Naive thymus-derived CD4-positive, alpha-beta T cell (primary cell): ENCODE data around the gene VWF. TPM values are rescaled to one million over a fixed set of nuclear protein-coding genes. Genes with fewer than 3 reads are reported as not detected.

Source experiments
- ATAC-seq: fragments of 150-1000 bp; cut with Tn5 transposase; 2 replicates; pipeline ENCODE4 v1.10.0; 2021; ENCODE audit warnings: mild to moderate bottlenecking, moderate library complexity
- CTCF ChIA-PET: fragments of 350-600 bp; sonication (Branson Sonifier 250); formaldehyde crosslinking; loops from one replicate; lab custom pipeline; 2021; ENCODE audit warnings: antibody characterized with exemption; lab: Charles Lee
- POLR2A ChIA-PET: fragments of 350-600 bp; sonication (Branson Sonifier 250); formaldehyde crosslinking; loops from one replicate; lab custom pipeline; 2021; ENCODE audit warnings: antibody characterized with exemption, inconsistent platforms; lab: Charles Lee
- DNase-seq, 9 donors: peaks; one replicate each; pipeline versions ENCODE4 v3.0.0 to v3.0.0-alpha.2; 2020 to 2022; ENCODE audit warnings: mixed read lengths in 1 of 9
- H3K27ac ChIP-seq: one replicate; pipeline ENCODE4 v1.7.0; 2013; ENCODE audit warnings: mild to moderate bottlenecking, low read depth, low read length, moderate library complexity
- H3K27me3 ChIP-seq, 2 donors: one replicate each; pipeline ENCODE4 v1.7.0; 2013; ENCODE audit warnings: low read length in 2 of 2, mild to moderate bottlenecking in 2 of 2, moderate library complexity in 2 of 2; ENCODE audit not compliant: control insufficient read depth in 2 of 2, insufficient read depth in 2 of 2
- H3K36me3 ChIP-seq, 3 experiments: 1 replicate in 2 of 3; 2 replicates in 1 of 3; pipeline ENCODE4 v1.7.0; 2013; ENCODE audit warnings: low read length in 3 of 3, mild to moderate bottlenecking in 3 of 3, moderate library complexity in 1 of 3; ENCODE audit not compliant: insufficient read depth in 3 of 3, control insufficient read depth in 2 of 3
- H3K4me1 ChIP-seq, 2 donors: one replicate each; pipeline ENCODE4 v1.7.0; 2013; ENCODE audit warnings: low read length in 2 of 2, mild to moderate bottlenecking in 2 of 2, moderate library complexity in 1 of 2; ENCODE audit not compliant: control insufficient read depth in 2 of 2, insufficient read depth in 2 of 2
- H3K4me3 ChIP-seq: 2 replicates; pipeline ENCODE4 v1.7.0; 2013; ENCODE audit warnings: mild to moderate bottlenecking, low read length
- H3K9me3 ChIP-seq, 3 experiments: 1 replicate in 2 of 3; 2 replicates in 1 of 3; pipeline ENCODE4 v1.7.0; 2013; ENCODE audit warnings: low read length in 3 of 3; ENCODE audit not compliant: control insufficient read depth in 2 of 3
- H3K27ac Mint-ChIP-seq, 9 donors: one replicate each; pipeline ENCODE4 v1.8.0; 2020 to 2022; ENCODE audit warnings: mixed read lengths in 9 of 9, mild to moderate bottlenecking in 8 of 9, moderate library complexity in 5 of 9, inconsistent platforms in 2 of 9
- H3K27me3 Mint-ChIP-seq, 5 donors: one replicate each; pipeline ENCODE4 v1.8.0; 2021 to 2022; ENCODE audit warnings: mixed read lengths in 5 of 5, mild to moderate bottlenecking in 1 of 5
- H3K36me3 Mint-ChIP-seq, 5 donors: one replicate each; pipeline ENCODE4 v1.8.0; 2020 to 2022; ENCODE audit warnings: mixed read lengths in 5 of 5, mild to moderate bottlenecking in 3 of 5, inconsistent platforms in 1 of 5
- H3K4me1 Mint-ChIP-seq, 7 donors: one replicate each; pipeline ENCODE4 v1.8.0; 2020 to 2022; ENCODE audit warnings: mixed read lengths in 7 of 7, mild to moderate bottlenecking in 3 of 7, inconsistent platforms in 1 of 7
- H3K4me3 Mint-ChIP-seq, 10 donors: one replicate each; pipeline ENCODE4 v1.8.0; 2020 to 2022; ENCODE audit warnings: mild to moderate bottlenecking in 10 of 10, mixed read lengths in 10 of 10, moderate library complexity in 6 of 10, inconsistent platforms in 2 of 10
- H3K9me3 Mint-ChIP-seq, 11 donors: one replicate each; pipeline ENCODE4 v1.8.0; 2020 to 2022; ENCODE audit warnings: mixed read lengths in 11 of 11, mild to moderate bottlenecking in 4 of 11, inconsistent platforms in 1 of 11, moderate library complexity in 1 of 11
- intact Hi-C, 2 donors: fragments of 100-400 bp; cut with micrococcal nuclease; formaldehyde crosslinking; loops; one replicate each; pipeline ENCODE4 v1.15.1; 2023
- polyA plus RNA-seq, 2 donors: library from polyadenylated mRNA; unstranded; fragments of 300-500 nt; fragmentation: Illumina TruSeq; gene quantifications; one replicate each; pipeline ENCODE4 v1.2.3, GENCODE V29; 2021
- total RNA-seq, 6 experiments: library from RNA in 5 of 6; stranded (reverse) in 5 of 6; gene quantifications; 1 replicate in 5 of 6; 2 replicates in 1 of 6; pipeline ENCODE4 v1.2.3 and lab custom pipeline; 2021 to 2026

Gene VWF
- total and polyA plus RNA-seq, 7 experiments from 2014 or later, result 0.21 to 0.34 (median 0.32) TPM; not detected in 4

DNA sequence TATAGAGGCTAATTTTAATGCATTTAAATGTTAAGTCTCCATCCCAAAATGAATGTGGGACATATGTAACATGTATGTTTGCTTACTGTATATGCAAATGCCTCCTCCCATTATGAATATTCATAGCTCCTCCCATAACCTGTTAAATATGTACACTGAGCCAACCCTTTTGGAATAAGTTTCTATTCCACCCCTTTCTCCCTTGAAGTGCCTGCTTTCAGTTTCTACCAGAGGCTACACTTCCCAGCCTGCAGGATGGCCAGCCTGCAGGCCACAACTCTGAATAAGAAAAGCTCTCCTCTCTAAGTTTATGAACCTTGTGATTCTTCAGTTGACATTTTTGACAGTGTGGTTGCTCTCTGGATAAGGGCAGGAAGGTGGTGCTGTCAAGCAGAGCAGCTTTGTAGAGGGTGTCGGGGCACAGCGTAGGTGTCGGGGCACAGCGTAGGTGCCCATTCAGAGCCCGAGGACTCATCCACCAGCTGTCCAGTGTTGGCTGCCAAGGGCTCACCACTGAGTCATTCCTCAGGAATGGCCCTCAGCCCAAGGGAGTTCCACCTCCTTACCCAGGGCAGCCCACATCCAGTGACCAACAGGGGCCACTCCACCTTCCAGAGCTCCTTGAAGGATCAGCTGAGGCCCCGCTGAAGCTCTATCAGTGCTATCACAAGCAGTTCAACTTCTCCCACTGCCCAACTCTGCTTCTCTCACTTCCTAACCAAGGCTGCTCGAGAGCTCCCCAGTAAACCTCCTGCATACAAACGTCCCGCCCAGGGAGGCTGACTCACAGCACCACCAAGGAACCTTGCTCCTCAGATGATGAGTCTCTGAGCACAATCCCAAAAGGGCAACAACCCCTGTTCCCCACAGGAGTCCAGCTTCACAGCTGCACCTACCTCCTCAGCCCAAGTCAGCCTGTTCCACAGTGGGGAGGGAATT lies 31.4 kb downstream of the VWF start:
- H3K27me3 Mint-ChIP-seq, result peaks cover 0 to 20% (median 6%) of the 10 kb centered on the region in 5 donors
- intact Hi-C loops, result no loop called here
- H3K4me3 ChIP-seq, result no peak overlapping the region
- peaks cover 0 to 4% of the 10 kb centered on the region in 2 donors for H3K27me3 ChIP-seq
- ATAC-seq (peak; percentile 57), DNase-seq (no peak)
- H3K27ac ChIP-seq, result no peak overlapping the region
- ChIA-PET CTCF (interaction anchor here (0.7 kb wide), 1 partner anchor 186 kb away, joined by 4 read pairs; no protein-coding TSS in a partner anchor), POLR2A (no interaction called here)
- no peak overlapping the region for H3K4me3 Mint-ChIP-seq
- H3K27ac Mint-ChIP-seq, result peak overlapping the region in 2 of 9 donors; percentile 20 to 84
- no peaks in the 10 kb centered on the region for H3K4me1 ChIP-seq
- H3K36me3 ChIP-seq, result no peaks in the 10 kb centered on the region
- H3K9me3 ChIP-seq, result no peaks in the 10 kb centered on the region
- H3K9me3 Mint-ChIP-seq, result no peaks in the 10 kb centered on the region
- peaks cover 0 to 17% (median 6%) of the 10 kb centered on the region in 7 donors for H3K4me1 Mint-ChIP-seq
- H3K36me3 Mint-ChIP-seq, result peaks cover 0 to 3% (median 0%) of the 10 kb centered on the region in 5 donors

DNA sequence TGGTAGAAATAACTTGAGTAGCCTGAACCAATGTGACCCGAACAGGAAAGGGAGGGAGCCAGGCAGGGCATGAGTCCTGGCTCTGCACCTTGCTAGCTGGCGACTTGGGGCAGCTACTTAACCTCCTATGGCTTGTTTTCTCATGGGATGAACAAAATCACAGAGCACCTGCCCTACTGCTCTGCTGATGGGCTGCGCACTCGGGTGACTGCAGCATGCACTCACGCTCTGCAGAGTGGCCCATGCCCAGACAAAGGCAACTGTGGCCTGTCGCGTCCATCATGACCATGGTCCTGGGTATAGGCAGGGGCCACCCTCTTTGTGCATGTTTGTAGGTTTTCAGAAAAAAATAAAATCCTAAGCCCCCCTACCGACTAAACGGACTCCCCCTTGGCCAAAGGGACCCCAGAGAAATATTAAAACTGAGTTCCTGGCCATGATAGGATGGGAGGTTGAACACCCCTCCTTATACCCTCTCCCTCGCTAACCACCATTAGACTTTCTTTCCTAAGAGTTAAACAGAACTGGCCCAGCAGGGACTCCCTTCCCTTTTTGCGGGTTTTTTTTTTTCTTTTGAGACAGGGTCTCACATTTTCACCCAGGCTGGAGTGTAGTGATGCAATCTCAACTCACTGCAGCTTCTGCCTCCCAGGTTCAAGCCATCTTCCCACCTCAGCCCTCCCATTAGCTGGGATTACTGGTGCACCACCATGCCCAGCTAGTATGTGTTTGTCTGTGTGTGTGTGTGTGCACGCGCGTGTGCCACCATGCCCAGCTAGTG lies 32.5 kb downstream of the VWF start:
- H3K4me3 Mint-ChIP-seq, result peak overlapping the region in 1 of 10 donors; percentile 9
- no peak overlapping the region for H3K27ac Mint-ChIP-seq
- no peaks in the 10 kb centered on the region for H3K9me3 Mint-ChIP-seq
- no peaks in the 10 kb centered on the region for H3K36me3 Mint-ChIP-seq
- no peak overlapping the region for H3K4me3 ChIP-seq
- no peaks in the 10 kb centered on the region for H3K4me1 ChIP-seq
- H3K27ac ChIP-seq, result no peak overlapping the region
- intact Hi-C loops, result no loop called here
- peaks cover 0 to 4% of the 10 kb centered on the region in 2 donors for H3K27me3 ChIP-seq
- ChIA-PET CTCF (no interaction called here), POLR2A (no interaction called here)
- DNase-seq (no peak), ATAC-seq (no peak)
- peaks cover 0 to 12% (median 6%) of the 10 kb centered on the region in 7 donors for H3K4me1 Mint-ChIP-seq
- no peaks in the 10 kb centered on the region for H3K36me3 ChIP-seq
- peaks cover 0 to 15% (median 6%) of the 10 kb centered on the region in 5 donors for H3K27me3 Mint-ChIP-seq
- no peaks in the 10 kb centered on the region for H3K9me3 ChIP-seq

DNA sequence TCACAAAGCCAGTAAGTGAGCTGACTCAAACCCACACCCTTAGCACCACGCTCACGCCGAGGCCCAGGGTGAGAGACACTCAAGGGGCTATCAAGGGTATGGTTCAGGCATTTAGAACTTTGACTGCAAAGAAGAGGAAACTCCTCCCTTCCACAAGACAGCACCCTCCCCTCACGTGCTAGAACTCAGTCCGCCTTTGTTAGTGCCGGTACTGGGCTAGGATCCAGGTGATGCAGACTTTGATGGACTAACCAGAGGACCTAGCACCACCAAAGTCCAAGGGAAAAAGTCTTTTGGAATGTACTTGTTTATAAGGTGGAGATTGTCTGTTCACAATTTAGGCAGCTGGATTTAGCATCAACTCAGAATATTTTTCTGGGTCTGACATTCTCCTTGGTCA lies 33.7 kb downstream of the VWF start:
- POLR2A ChIA-PET, result no interaction called here

DNA sequence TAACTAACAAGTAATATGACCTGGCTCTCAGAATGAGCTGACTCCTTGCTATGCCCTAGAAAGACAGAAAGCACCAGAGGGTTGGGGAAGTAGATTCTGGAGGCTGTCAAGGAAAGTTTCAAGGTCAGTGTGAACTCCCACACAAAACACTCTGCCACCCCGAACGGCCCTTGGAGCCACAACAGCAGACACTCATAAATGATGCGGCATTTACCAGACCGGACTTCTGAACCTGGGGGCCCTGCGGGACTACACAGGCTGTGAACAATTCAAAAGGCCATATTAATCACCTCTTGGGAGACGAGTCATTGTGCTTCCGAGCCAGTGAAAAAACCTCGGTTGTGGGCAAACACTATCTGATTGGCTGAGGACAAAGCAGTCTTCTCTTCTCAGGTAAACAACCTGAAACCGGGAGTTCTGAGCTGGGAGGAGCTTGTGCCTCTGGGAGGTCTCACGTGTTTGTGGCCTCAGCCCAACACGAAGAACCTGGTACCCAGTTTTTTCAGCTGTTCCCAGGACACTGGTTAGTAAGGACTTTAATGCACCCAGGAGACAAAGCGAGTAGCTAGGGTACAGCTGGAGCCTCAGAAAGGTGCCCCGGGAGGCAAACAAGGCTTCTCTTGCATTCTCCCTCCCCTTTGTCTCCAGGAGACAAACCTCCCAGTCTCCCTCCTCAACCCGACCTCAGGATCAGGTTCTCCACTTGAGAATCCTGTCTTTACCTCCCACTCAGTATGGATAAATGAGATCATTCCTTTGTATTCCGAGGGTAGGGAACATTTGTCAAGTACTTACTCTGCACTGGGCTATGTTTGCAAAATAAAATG lies 35.3 kb downstream of the VWF start:
- Mint-ChIP-seq H3K36me3 (no peaks in the 10 kb centered on the region), H3K27me3 (peaks cover 0 to 10% (median 6%) of the 10 kb centered on the region in 5 donors), H3K27ac (peak overlapping the region in 1 of 9 donors; percentile 34), H3K4me1 (peaks cover 0 to 12% (median 6%) of the 10 kb centered on the region in 7 donors), H3K9me3 (no peaks in the 10 kb centered on the region), H3K4me3 (no peak overlapping the region)
- intact Hi-C loops, result no loop called here
- Histone ChIP-seq H3K4me3 (no peak overlapping the region), H3K36me3 (no peaks in the 10 kb centered on the region), H3K4me1 (no peaks in the 10 kb centered on the region), H3K27me3 (peaks cover 0 to 4% of the 10 kb centered on the region in 2 donors), H3K9me3 (no peaks in the 10 kb centered on the region), H3K27ac (no peak overlapping the region)
- ATAC-seq (no peak), DNase-seq (no peak)
- POLR2A ChIA-PET, result no interaction called here
- CTCF ChIA-PET, result interaction anchor here (0.6 to 0.7 kb wide), 2 partner anchors 26 to 109 kb away, joined by 3 to 4 read pairs; no protein-coding TSS in a partner anchor

More for the DNA sequence above, 33.7 kb downstream of the VWF start:
- Histone ChIP-seq H3K9me3 (no peaks in the 10 kb centered on the region), H3K27ac (no peak overlapping the region), H3K4me3 (no peak overlapping the region), H3K36me3 (no peaks in the 10 kb centered on the region), H3K4me1 (no peaks in the 10 kb centered on the region), H3K27me3 (peaks cover 0 to 4% of the 10 kb centered on the region in 2 donors)
- Mint-ChIP-seq H3K4me3 (peak overlapping the region in 2 of 10 donors; percentile 26 to 63), H3K4me1 (peaks cover 0 to 12% (median 6%) of the 10 kb centered on the region in 7 donors), H3K27ac (peak overlapping the region in 3 of 9 donors; percentile 31 to 50 (median 33)), H3K27me3 (peaks cover 0 to 13% (median 6%) of the 10 kb centered on the region in 5 donors), H3K36me3 (no peaks in the 10 kb centered on the region), H3K9me3 (no peaks in the 10 kb centered on the region)
- CTCF ChIA-PET, result no interaction called here
- DNase-seq, result no peak
- no peak for ATAC-seq
- intact Hi-C loops, result no loop called here

DNA sequence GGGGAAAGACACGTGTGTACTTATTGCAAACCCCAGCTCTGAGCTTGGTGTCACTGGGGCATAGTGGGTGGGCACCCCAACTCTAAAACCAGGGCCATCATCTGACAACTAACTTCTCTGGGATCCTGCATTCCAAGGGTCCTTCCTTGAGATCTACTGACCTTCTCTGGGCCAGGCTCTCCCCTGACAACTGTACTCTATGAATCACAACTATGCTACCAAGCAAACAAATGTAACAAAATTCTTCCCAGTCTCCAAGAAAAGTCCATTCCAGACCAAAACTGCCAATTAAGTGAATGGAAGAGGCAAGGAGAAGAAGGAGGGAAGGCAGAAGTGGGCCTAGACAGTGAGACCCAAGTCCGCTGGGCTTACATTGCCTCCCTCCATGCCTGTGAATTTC lies 38.2 kb downstream of the VWF start:
- Histone ChIP-seq H3K27me3 (no peaks in the 10 kb centered on the region), H3K4me1 (no peaks in the 10 kb centered on the region), H3K36me3 (no peaks in the 10 kb centered on the region), H3K9me3 (no peaks in the 10 kb centered on the region), H3K4me3 (no peak overlapping the region), H3K27ac (no peak overlapping the region)
- Mint-ChIP-seq H3K4me3 (no peak overlapping the region), H3K27me3 (peaks cover 0 to 9% (median 0%) of the 10 kb centered on the region in 5 donors), H3K4me1 (peaks cover 0 to 12% (median 6%) of the 10 kb centered on the region in 7 donors), H3K27ac (no peak overlapping the region), H3K36me3 (no peaks in the 10 kb centered on the region), H3K9me3 (no peaks in the 10 kb centered on the region)
- ATAC-seq, result no peak
- ChIA-PET POLR2A (no interaction called here), CTCF (interaction anchor here (0.9 kb wide), 1 partner anchor 14 kb away, joined by 3 read pairs; no protein-coding TSS in a partner anchor)
- DNase-seq, result no peak
- intact Hi-C loops, result no loop called here

DNA sequence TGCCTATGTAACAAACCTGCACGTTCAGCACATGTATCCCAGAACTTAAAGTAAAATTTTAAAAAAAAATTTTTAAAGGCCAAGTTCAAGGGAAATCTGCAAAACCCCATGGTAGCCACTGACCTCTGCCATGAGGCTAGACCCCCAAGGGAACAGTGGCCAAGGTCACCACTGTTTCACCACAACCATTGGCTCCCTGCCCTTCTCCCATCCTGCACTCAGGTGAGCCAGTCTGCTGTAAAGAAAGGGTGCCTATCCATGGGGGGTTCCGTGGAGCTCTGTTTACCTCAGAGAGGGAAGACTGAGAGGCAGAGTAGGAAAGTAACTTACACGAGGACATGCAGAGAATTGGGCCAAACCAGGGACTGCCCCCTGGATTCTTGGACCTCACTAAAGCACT lies 38.6 kb downstream of the VWF start:
- no peak for ATAC-seq

More for the DNA sequence above, 38.6 kb downstream of the VWF start:
- H3K27ac ChIP-seq, result no peak overlapping the region
- peaks cover 0 to 7% (median 0%) of the 10 kb centered on the region in 5 donors for H3K27me3 Mint-ChIP-seq
- ChIA-PET POLR2A (no interaction called here), CTCF (interaction anchor here (0.9 kb wide), 1 partner anchor 13 kb away, joined by 3 read pairs; no protein-coding TSS in a partner anchor)
- intact Hi-C loops, result no loop called here
- no peak for DNase-seq
- H3K4me1 ChIP-seq, result no peaks in the 10 kb centered on the region
- H3K36me3 ChIP-seq, result no peaks in the 10 kb centered on the region
- H3K36me3 Mint-ChIP-seq, result no peaks in the 10 kb centered on the region
- no peak overlapping the region for H3K4me3 ChIP-seq
- H3K4me3 Mint-ChIP-seq, result no peak overlapping the region
- H3K27ac Mint-ChIP-seq, result no peak overlapping the region
- H3K4me1 Mint-ChIP-seq, result peaks cover 0 to 8% (median 4%) of the 10 kb centered on the region in 7 donors
- no peaks in the 10 kb centered on the region for H3K27me3 ChIP-seq
- H3K9me3 Mint-ChIP-seq, result no peaks in the 10 kb centered on the region
- no peaks in the 10 kb centered on the region for H3K9me3 ChIP-seq
